ENCODE data around the gene HOXC9.

HOXC9 gene

DNA sequence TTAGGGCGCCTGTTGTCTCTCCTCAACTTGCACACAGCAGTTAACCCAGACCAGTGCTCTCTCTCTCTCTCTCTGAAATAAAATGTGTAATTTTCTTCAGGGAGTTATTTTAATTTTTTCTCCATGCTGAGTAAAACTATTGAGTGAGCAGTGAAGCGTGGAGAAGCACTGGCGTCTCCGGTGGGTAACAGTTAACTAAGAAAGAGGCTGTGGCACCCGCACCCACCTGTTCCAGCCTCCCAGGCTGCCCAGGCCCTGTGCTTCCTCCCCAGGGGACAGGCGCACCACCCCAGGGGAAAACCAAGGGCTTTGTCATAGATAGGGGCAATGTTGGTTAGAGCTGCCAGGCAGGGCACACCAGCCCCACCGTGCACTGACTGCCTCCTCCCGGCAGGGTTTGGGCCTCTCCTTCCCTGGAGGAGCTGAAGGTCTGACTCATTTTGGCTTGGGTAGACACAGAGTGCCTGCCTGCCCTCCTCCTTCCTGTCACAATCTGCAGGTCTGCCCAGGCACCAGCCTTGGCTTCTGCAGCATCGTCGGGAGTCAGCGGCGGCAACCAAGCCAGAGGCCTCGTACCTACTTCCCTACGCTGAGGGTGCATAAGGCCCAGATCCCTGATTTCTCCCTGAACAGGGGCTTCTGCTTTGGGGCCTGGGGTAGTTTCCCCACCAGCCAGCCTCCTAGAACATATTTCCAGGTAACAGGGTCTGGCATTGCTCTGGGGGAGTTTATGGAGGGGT lies 36.8 kb downstream of the HOXC9 start:
- TF ChIP-seq, protein P1, sequence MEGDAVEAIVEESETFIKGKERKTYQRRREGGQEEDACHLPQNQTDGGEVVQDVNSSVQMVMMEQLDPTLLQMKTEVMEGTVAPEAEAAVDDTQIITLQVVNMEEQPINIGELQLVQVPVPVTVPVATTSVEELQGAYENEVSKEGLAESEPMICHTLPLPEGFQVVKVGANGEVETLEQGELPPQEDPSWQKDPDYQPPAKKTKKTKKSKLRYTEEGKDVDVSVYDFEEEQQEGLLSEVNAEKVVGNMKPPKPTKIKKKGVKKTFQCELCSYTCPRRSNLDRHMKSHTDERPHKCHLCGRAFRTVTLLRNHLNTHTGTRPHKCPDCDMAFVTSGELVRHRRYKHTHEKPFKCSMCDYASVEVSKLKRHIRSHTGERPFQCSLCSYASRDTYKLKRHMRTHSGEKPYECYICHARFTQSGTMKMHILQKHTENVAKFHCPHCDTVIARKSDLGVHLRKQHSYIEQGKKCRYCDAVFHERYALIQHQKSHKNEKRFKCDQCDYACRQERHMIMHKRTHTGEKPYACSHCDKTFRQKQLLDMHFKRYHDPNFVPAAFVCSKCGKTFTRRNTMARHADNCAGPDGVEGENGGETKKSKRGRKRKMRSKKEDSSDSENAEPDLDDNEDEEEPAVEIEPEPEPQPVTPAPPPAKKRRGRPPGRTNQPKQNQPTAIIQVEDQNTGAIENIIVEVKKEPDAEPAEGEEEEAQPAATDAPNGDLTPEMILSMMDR (IDR thresholded peaks at IDR 0.05; ENCODE audit: low read depth, low read length) = no peak
- DNase-seq (ENCODE audit: low read depth in 2 of 2) = no peak
- no peak overlapping the region for H3K4me3 ChIP-seq (replicated peaks in 1 of 2; ENCODE audit: low read depth in 2 of 2, low read length in 2 of 2)

DNA sequence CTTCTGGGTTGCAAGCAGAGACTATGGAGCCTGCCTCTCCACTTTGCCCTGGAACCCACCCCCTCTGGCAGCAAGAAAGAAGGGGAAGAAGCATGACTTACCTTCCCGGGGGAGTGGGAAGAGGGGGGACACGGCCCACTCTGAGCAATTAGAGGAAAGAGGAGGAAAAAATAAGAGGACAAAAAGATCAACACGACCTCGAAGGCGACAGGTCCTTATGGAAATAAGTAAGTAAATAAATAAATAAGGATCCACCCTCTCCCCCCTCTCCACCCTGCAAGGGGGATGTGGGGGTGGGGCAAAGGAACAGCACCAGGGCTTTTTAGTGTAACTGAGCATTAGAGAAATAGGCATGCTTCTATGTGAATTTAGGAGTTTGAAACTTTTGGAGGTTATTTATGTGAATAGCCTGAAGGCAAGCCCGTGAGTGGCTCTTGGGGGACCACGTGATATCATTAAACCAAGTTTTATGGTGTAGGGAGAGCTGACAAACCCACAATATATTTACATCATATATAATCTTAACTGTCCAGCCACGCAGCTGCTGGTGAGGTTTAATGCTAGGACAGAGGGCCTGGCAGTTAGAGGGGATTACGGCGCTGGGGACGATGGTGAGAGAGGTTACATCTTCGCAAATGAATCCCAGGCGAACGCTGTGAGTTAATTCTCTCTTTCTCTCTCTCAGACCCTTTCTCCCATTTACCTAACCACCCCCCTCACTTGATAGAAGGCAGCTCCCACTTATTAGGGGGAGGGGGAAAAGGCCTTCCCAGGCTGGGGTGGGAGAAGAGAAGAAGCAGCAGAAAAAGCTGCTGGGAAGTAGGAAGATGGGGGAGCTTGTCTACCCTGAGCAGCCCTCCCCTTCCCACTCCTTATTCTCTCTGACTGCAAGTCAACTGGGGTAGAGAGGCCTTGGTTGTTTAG lies 37.7 kb downstream of the HOXC9 start:
- no peak overlapping the region for H3K4me3 ChIP-seq (replicated peaks in 1 of 2; ENCODE audit: low read depth in 2 of 2, low read length in 2 of 2)
- DNase-seq (ENCODE audit: low read depth in 2 of 2) = no peak
- TF ChIP-seq, protein P1 (IDR thresholded peaks at IDR 0.05; ENCODE audit: low read depth, low read length) = no peak

DNA sequence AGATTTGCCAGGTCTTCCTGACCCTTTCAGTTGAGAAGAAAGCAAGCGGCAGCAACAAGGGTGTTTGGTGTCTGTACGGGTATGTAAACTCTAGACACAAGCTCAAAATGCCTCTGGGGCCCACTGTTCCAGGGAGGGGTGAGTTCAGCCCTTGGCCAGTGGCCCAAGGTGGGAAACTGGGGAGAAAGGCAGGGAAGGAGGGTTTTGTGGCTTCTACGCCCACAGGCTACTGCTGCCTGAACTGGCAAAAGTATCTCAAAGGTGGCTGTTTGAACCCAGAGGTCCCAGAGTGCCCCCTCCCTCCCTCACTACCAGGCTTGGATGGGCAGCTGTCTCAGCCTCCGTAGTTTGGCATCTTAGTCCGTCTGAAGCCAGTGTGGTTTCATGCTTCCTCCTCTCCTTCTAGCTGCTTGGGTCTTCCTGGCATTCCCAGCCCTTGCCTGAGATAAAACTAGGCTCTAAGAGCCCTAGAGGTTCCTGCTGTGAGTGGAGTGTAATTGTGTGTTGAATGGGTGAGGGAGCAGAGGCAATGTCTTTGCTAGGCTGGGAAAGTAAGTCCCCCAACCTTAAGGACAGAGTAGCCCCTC lies 38.4 kb downstream of the HOXC9 start:
- TF ChIP-seq, protein P1 (IDR thresholded peaks at IDR 0.05; ENCODE audit: low read depth, low read length) = no peak
- H3K4me3 ChIP-seq (replicated peaks in 1 of 2; ENCODE audit: low read depth in 2 of 2, low read length in 2 of 2) = no peak overlapping the region
- no peak for DNase-seq (ENCODE audit: low read depth in 2 of 2)

DNA sequence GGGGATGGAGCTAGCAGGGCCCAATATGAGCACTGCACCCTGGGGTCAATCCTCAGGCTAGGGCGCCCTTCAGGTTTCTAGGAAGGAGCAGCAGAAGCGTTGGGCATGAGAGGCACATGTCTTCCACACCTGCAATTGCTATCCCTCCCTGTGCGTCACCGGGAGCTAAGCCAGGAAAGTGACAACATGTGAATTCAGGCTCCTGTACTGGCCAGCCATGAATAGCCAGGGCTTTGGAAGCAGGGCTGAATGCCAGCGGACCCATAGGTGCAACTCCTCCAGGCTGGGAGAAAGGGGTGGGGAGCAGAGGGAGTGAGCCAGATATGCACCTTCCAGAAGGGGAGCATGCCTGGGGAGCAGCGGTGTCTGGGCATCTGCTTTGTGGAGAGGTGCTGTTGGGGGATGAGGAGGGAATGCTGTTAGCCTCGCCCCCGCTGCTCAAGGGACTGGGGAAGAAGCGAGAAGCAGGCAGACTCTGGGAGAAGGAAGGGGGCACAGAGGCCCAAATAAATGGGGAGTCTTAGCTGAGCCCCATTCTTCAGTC lies 39.0 kb downstream of the HOXC9 start:
- TF ChIP-seq, protein P1 (IDR thresholded peaks at IDR 0.05; ENCODE audit: low read depth, low read length) = no peak
- H3K4me3 ChIP-seq (replicated peaks in 1 of 2; ENCODE audit: low read depth in 2 of 2, low read length in 2 of 2) = no peak overlapping the region
- no peak for DNase-seq (ENCODE audit: low read depth in 2 of 2)

DNA sequence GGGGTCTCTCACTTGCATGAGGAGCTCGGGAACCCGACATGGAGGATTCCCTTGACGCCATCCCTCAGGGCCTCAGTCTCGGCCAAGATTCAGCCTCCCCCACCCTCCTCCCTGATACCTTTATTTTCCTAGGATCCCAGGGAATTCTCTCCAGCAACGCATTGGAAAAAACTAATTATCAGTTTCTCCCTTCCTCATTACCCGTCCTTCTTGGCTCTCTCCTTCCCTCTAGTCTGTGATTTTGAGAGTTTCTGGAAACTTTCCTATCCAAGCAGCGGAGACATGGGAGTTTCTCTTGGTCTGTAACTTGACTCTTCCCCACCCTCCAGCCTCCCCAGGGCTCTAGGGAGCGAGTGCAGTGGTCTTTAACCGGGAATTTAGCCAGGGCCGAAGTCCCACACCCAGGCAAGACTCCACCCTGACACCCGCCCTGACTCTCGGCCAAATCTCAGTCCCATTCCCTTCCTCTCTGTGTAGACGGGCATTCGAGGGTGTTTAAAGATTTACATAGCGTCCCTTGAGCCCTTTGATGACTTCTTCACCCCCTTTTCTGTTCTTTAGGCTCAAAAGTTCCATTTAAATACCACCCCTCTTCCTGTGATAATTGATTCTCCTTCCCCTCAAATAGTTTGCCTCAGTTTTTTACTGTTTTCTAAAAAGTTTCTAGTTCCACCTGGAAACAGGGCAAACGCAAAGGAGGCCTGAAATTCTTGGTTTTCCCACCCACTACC lies 39.6 kb downstream of the HOXC9 start:
- DNase-seq (ENCODE audit: low read depth in 2 of 2) = no peak
- H3K4me3 ChIP-seq (replicated peaks in 1 of 2; ENCODE audit: low read depth in 2 of 2, low read length in 2 of 2) = no peak overlapping the region
- TF ChIP-seq, protein P1 (IDR thresholded peaks at IDR 0.05; ENCODE audit: low read depth, low read length) = no peak

DNA sequence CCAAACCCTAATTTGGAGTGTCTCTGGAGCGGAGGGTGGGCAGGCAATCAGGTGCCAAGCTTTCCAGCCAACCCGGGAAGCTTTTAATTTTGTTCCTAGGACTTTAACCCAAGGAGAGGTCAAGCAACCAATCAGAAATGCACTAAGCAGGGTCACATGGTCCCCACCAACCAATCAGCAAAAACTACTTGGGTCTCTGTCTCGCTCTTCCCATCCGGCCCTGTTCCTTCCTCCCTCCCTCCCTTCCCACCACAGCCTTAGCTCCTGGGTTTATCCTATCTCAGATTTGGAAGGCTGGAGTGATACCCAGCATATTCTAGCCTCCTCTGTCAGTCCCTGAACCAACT lies 40.2 kb downstream of the HOXC9 start:
- DNase-seq (ENCODE audit: low read depth in 2 of 2) = no peak
- no peak overlapping the region for H3K4me3 ChIP-seq (replicated peaks in 1 of 2; ENCODE audit: low read depth in 2 of 2, low read length in 2 of 2)

More for the DNA sequence above, 40.2 kb downstream of the HOXC9 start:
- TF ChIP-seq, protein P1 (IDR thresholded peaks at IDR 0.05; ENCODE audit: low read depth, low read length) = no peak
